Ovary (tissue), 9 donors: ENCODE results near the gene FMN1. TPM values are rescaled to one million over a fixed set of nuclear protein-coding genes. Genes with fewer than 3 reads are reported as not detected.

Experiments used
- DNase-seq, 5 donors: peaks; one replicate each; pipeline ENCODE4 v3.0.0-alpha.2; 2019 to 2020
- H3K27ac ChIP-seq, 2 donors: fragments of 200-600 bp; one replicate each; pipeline versions ENCODE4 v1.5.1 to v1.8.0; 2019 to 2022
- H3K27me3 ChIP-seq: fragments of 200-600 bp; one replicate; pipeline ENCODE4 v1.8.0; 2022
- H3K36me3 ChIP-seq: fragments of 200-600 bp; sonication (generic); one replicate; pipeline ENCODE4 v1.5.1; 2019
- H3K4me1 ChIP-seq: one replicate; pipeline ENCODE4 v1.8.1; 2013; ENCODE audit warnings: mild to moderate bottlenecking, moderate library complexity; ENCODE audit not compliant: insufficient read depth
- H3K4me3 ChIP-seq: fragments of 200-600 bp; sonication (generic); one replicate; pipeline ENCODE4 v1.5.1; 2017
- H3K9me3 ChIP-seq, 2 donors: fragments of 200-600 bp in 1 of 2; sonication (generic) in 1 of 2; one replicate each; pipeline versions ENCODE4 v1.5.1 to v1.8.1; 2013 to 2019; ENCODE audit warnings: mild to moderate bottlenecking in 1 of 2, moderate library complexity in 1 of 2
- CTCF ChIP-seq, 3 donors: fragments of 450-650 bp in 2 of 3; fragments of 200-600 bp in 1 of 3; IDR thresholded peaks; one replicate each; pipeline versions ENCODE4 v1.5.1 to v1.8.0; 2016 to 2022; ENCODE audit warnings: antibody characterized with exemption in 3 of 3, mild to moderate bottlenecking in 1 of 3
- EP300 ChIP-seq: sonication (generic); formaldehyde crosslinking; IDR thresholded peaks from one replicate; pipeline ENCODE4 v1.6.1; 2017; ENCODE audit warnings: antibody characterized with exemption
- POLR2A ChIP-seq: fragments of 450-650 bp; IDR thresholded peaks from one replicate; pipeline ENCODE4 v1.6.1; 2017; ENCODE audit warnings: antibody characterized with exemption, mild to moderate bottlenecking, moderate library complexity
- WGBS, 3 donors: extraction: QIAGEN DNeasy Blood & Tissue Kit in 1 of 3; methylation state at CpG; one replicate each; pipeline versions ENCODE4 v1.1.5 to v1.1.7; 2013 to 2017; 5-methylcytosine and 5-hydroxymethylcytosine counted together
- intact Hi-C, 4 donors: fragments of 100-400 bp; cut with DNase I; formaldehyde crosslinking; loops; one replicate each; pipeline versions ENCODE4 v1.11.0 to v1.15.1; 2022 to 2023
- polyA plus RNA-seq, 2 donors: library from polyadenylated mRNA; stranded (reverse); fragments of 200-250 nt in 1 of 2; fragments of 350-450 nt in 1 of 2; fragmentation: Illumina TruSeq in 1 of 2; extraction: RNeasy Lipid Tissue Mini Kit (QIAGEN cat#74804) in 1 of 2; gene quantifications; one replicate each; pipeline ENCODE4 v1.2.3, GENCODE V29; 2013 to 2014
- total RNA-seq, 7 donors: library from RNA; depleted of rRNA in 2 of 7; stranded (reverse); fragments of >200 nt in 2 of 7; fragmentation: NEBNext Ultra II Directional in 3 of 7; extraction: Animal tissue kit (Norgen Biotek cat#: 25700) in 3 of 7; gene quantifications; one replicate each; pipeline versions ENCODE4 v1.1.0 to v1.2.4, GENCODE V29; 2016 to 2023
- donor health status: DM: no; HTN: no; CAD: no; lungs with moderate emphysema.
- donor health status: DM: no; HTN: no; CAD: no.
- donor health status: Bipolar disorder and iron deficiency.
- donor health status: DM: yes; HTN: yes; CAD: no.
- donor health status: DM: no; HTN: no; CAD: no.
- donor health status: DM: yes; HTN: yes; CAD: no.

FMN1 gene
- total and polyA plus RNA-seq, 9 donors = 0.13 to 16.9 (median 2.6) TPM

- 35 to 52% (median 50%) methylated on average over 1 of the region's 1 CpG for WGBS, 3 donors
- Histone ChIP-seq H3K4me3 (no peak overlapping the region), H3K4me1 (no peaks in the 10 kb centered on the region), H3K36me3 (no peaks in the 10 kb centered on the region), H3K9me3 (no peaks in the 10 kb centered on the region), H3K27ac (no peak overlapping the region), H3K27me3 (no peaks in the 10 kb centered on the region)
- no peak for TF ChIP-seq CTCF (IDR thresholded peaks at IDR 0.05)
- TF ChIP-seq POLR2A = no peak
- TF ChIP-seq EP300 = no peak
- DNase-seq = no peak
- intact Hi-C loops = no loop called here
Observed at GRCh38 chr15:33044598-33044997, 149.9 kb downstream of the FMN1 start.

- Histone ChIP-seq H3K4me1 (no peaks in the 10 kb centered on the region), H3K9me3 (no peaks in the 10 kb centered on the region), H3K27ac (no peak overlapping the region), H3K27me3 (no peaks in the 10 kb centered on the region), H3K4me3 (no peak overlapping the region), H3K36me3 (no peaks in the 10 kb centered on the region)
- WGBS, 3 donors = 67 to 89% (median 83%) methylated on average over 4 of the region's 4 CpGs
- TF ChIP-seq CTCF (IDR thresholded peaks at IDR 0.05) = no peak
- no peak for TF ChIP-seq POLR2A
- no peak for DNase-seq
- intact Hi-C loops = no loop called here
Observed at GRCh38 chr15:33043636-33044035, 150.9 kb downstream of the FMN1 start.

- Histone ChIP-seq H3K36me3 (no peaks in the 10 kb centered on the region), H3K9me3 (no peaks in the 10 kb centered on the region), H3K27ac (no peak overlapping the region), H3K4me3 (no peak overlapping the region), H3K4me1 (no peaks in the 10 kb centered on the region), H3K27me3 (no peaks in the 10 kb centered on the region)
- WGBS, 3 donors = 72 to 91% (median 85%) methylated on average over 1 of the region's 1 CpG
- DNase-seq = no peak
- no peak for TF ChIP-seq POLR2A
- no peak for TF ChIP-seq CTCF (IDR thresholded peaks at IDR 0.05)
- no peak for TF ChIP-seq EP300
- intact Hi-C loops = no loop called here
Observed at GRCh38 chr15:33040496-33040895, 154.0 kb downstream of the FMN1 start.

GRCh38 chr15:33034588-33034987 is 159.9 kb downstream of the FMN1 start:
- TF ChIP-seq POLR2A (no peak), EP300 (no peak), CTCF (IDR thresholded peaks at IDR 0.05) (no peak)
- no peak overlapping the region for H3K4me3 ChIP-seq
- H3K36me3 ChIP-seq = no peaks in the 10 kb centered on the region
- no peaks in the 10 kb centered on the region for H3K4me1 ChIP-seq
- no peak overlapping the region for H3K27ac ChIP-seq
- H3K9me3 ChIP-seq = no peaks in the 10 kb centered on the region
- intact Hi-C loops = no loop called here
- no peaks in the 10 kb centered on the region for H3K27me3 ChIP-seq
- DNase-seq = no peak

- WGBS, 3 donors = 45 to 66% (median 60%) methylated on average over 4 of the region's 4 CpGs
- TF ChIP-seq CTCF (IDR thresholded peaks at IDR 0.05) (no peak), EP300 (no peak), POLR2A (no peak)
- no peak overlapping the region for H3K27ac ChIP-seq
- intact Hi-C loops = no loop called here
- H3K27me3 ChIP-seq = no peaks in the 10 kb centered on the region
- H3K36me3 ChIP-seq = no peaks in the 10 kb centered on the region
- no peaks in the 10 kb centered on the region for H3K4me1 ChIP-seq
- H3K4me3 ChIP-seq = no peak overlapping the region
- no peak for DNase-seq
- H3K9me3 ChIP-seq = no peaks in the 10 kb centered on the region
Observed at GRCh38 chr15:33032053-33032452, 162.5 kb downstream of the FMN1 start.
